GM12873 (cell line): ENCODE data around the gene FCHO2.

ENCODE experiments used
- TF ChIP-seq, protein P1 (sequence below): IDR thresholded peaks from 2 replicates; pipeline ENCODE4 v1.5.1; 2012; ENCODE audit warnings: low read depth, mild to moderate bottlenecking, moderate library complexity, low read length, control low read depth; ENCODE audit not compliant: insufficient read depth; ENCODE audit errors: missing control alignments

The FCHO2 gene

GRCh38 chr5:73093943-73094342 is 138.1 kb downstream of the FCHO2 start:
- TF ChIP-seq, protein P1, sequence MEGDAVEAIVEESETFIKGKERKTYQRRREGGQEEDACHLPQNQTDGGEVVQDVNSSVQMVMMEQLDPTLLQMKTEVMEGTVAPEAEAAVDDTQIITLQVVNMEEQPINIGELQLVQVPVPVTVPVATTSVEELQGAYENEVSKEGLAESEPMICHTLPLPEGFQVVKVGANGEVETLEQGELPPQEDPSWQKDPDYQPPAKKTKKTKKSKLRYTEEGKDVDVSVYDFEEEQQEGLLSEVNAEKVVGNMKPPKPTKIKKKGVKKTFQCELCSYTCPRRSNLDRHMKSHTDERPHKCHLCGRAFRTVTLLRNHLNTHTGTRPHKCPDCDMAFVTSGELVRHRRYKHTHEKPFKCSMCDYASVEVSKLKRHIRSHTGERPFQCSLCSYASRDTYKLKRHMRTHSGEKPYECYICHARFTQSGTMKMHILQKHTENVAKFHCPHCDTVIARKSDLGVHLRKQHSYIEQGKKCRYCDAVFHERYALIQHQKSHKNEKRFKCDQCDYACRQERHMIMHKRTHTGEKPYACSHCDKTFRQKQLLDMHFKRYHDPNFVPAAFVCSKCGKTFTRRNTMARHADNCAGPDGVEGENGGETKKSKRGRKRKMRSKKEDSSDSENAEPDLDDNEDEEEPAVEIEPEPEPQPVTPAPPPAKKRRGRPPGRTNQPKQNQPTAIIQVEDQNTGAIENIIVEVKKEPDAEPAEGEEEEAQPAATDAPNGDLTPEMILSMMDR: no peak

GRCh38 chr5:73094415-73094814 is 138.6 kb downstream of the FCHO2 start:
- TF ChIP-seq, protein P1: no peak

- TF ChIP-seq, protein P1: no peak
These were observed 139.9 kb downstream of the FCHO2 start for GRCh38 chr5:73095564-73096238.

DNA sequence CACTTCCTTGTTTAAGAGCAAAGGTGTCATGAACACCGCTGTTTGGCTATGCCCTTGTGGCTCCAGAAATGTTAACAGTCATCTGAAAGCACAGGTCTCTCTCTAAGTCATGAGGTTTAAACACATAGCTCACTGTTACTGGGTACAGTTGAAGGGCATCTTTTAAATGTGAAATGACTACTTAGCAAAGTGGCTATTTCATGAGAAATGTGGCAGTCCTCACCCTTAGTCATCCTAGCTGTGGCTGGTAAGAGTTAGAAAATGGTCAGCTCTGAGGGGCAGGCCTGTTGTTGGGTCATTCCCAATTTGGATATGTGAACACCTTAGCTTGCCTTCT is 140.4 kb downstream of the FCHO2 start:
- TF ChIP-seq, protein P1: no peak

GRCh38 chr5:73097740-73098139 is 141.9 kb downstream of the FCHO2 start:
- TF ChIP-seq, protein P1: no peak

DNA sequence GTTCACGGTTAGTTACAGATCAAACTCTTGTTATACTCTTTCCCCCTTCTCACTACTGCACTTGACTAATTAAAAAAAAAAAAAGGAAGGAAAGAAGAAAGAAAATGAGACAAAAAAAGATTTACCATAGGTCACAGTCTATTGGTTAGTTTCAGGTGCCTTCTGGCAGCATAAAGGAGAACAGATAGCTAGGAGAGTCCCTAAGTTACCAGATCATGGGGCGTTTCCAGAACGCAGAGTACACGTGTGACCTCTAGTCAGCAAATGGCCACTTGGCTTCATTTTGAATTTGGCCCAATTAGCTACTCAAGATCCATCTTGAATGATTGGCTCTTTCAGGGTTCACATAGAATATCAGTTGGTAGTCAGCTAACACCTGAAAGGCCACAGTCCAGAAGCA is 144.3 kb downstream of the FCHO2 start:
- TF ChIP-seq, protein P1: no peak

DNA sequence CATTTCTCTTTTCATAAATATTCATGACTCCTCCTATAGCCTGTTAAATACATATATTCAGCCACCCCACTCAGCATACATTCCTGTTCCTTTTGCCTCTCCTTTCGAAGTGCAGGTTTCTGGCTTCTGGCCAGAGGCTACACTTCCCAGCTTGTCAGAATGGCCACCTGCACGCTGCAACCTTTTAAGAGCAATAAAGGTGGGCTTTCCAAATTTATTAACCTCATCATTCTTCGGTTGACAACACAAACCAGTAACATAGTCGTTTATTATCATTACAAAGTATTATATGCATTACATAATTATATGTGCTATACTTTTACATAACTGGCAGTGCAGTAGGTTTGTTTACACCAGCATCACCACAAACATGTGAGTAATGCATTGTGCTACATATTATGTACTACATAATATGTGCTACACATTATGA is 148.0 kb downstream of the FCHO2 start:
- TF ChIP-seq, protein P1: no peak

DNA sequence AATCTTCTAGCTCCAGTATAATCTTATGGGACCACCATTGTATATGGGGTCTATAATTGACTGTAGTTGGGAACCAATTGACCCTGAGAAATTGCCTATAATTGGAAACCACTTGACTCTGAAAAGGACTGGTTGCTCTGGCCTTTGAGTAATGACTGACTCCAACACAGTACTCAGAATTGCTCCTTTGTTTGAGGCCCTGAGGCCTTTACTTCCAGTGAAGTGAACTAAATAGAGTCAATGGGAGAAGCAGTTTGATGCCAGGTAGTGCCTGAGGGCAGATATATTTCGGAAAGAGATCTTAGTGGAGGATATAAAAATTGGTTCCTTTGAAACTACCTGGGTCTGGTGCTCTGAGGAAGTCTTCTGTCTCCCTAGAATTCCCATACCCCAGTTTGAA is 148.5 kb downstream of the FCHO2 start:
- TF ChIP-seq, protein P1: no peak
